ENCODE results near the gene LRRTM4.

Gene LRRTM4

GRCh38 chr2:76998152-76998551 is 524.0 kb downstream of the LRRTM4 start:
- H3K4me3 ChIP-seq (ENCODE audit: low read depth, low read length) = no peak overlapping the region

GRCh38 chr2:76997296-76997695 is 524.9 kb downstream of the LRRTM4 start:
- no peak for TF ChIP-seq CTCF (IDR thresholded peaks at IDR 0.05; ENCODE audit: low read depth, low read length)
- H3K4me3 ChIP-seq (ENCODE audit: low read depth, low read length) = no peak overlapping the region

More at GRCh38 chr2:76998152-76998551, 524.0 kb downstream of the LRRTM4 start:
- TF ChIP-seq CTCF (IDR thresholded peaks at IDR 0.05; ENCODE audit: low read depth, low read length) = no peak

GRCh38 chr2:76985387-76986136 is 536.6 kb downstream of the LRRTM4 start:
- no peak for TF ChIP-seq CTCF (IDR thresholded peaks at IDR 0.05; ENCODE audit: low read depth, low read length)
- no peak overlapping the region for H3K4me3 ChIP-seq (ENCODE audit: low read depth, low read length)

- TF ChIP-seq CTCF (IDR thresholded peaks at IDR 0.05; ENCODE audit: low read depth, low read length) = no peak
Measured at GRCh38 chr2:76984359-76984758, 537.8 kb downstream of the LRRTM4 start.

GRCh38 chr2:76980067-76980787 is 541.9 kb downstream of the LRRTM4 start:
- TF ChIP-seq CTCF (IDR thresholded peaks at IDR 0.05; ENCODE audit: low read depth, low read length) = no peak

More at GRCh38 chr2:76984359-76984758, 537.8 kb downstream of the LRRTM4 start:
- H3K4me3 ChIP-seq (ENCODE audit: low read depth, low read length) = no peak overlapping the region

GRCh38 chr2:76977846-76978727 is 544.1 kb downstream of the LRRTM4 start:
- no peak overlapping the region for H3K4me3 ChIP-seq (ENCODE audit: low read depth, low read length)
- no peak for TF ChIP-seq CTCF (IDR thresholded peaks at IDR 0.05; ENCODE audit: low read depth, low read length)

More at GRCh38 chr2:76980067-76980787, 541.9 kb downstream of the LRRTM4 start:
- H3K4me3 ChIP-seq (ENCODE audit: low read depth, low read length) = no peak overlapping the region
